ENCODE measurements around the gene VPS37D. TPM values are rescaled to one million over a fixed set of nuclear protein-coding genes. Genes with fewer than 3 reads are reported as not detected.

The VPS37D gene
- total and polyA plus RNA-seq, 8 donors: 0.89 to 10.1 (median 7.8) TPM

GRCh38 chr7:73680501-73680900, 12.9 kb downstream of the VPS37D start:
- Histone ChIP-seq H3K4me1 (peaks cover 21 to 36% of the 10 kb centered on the region in 2 donors), H3K27me3 (no peaks in the 10 kb centered on the region), H3K27ac (no peak overlapping the region), H3K9me3 (no peaks in the 10 kb centered on the region), H3K36me3 (peaks cover 0 to 12% of the 10 kb centered on the region in 2 donors), H3K4me3 (no peak overlapping the region)
- ATAC-seq (no peak), DNase-seq (no peak)
- no peak for TF ChIP-seq CTCF (IDR thresholded peaks at IDR 0.05)
- intact Hi-C loops (cut with DNase I): no loop called here

GRCh38 chr7:73681031-73681430, 13.4 kb downstream of the VPS37D start:
- Histone ChIP-seq H3K27me3 (no peaks in the 10 kb centered on the region), H3K4me3 (no peak overlapping the region), H3K36me3 (peaks cover 0 to 12% of the 10 kb centered on the region in 2 donors), H3K9me3 (no peaks in the 10 kb centered on the region), H3K4me1 (peaks cover 21 to 36% of the 10 kb centered on the region in 2 donors), H3K27ac (no peak overlapping the region)
- TF ChIP-seq CTCF (IDR thresholded peaks at IDR 0.05): no peak
- ATAC-seq (peak; percentile 18), DNase-seq (no peak)
- intact Hi-C loops (cut with DNase I): no loop called here

GRCh38 chr7:73682745-73683055, 15.1 kb downstream of the VPS37D start:
- peak; percentile 1 for ATAC-seq
- intact Hi-C loops (cut with DNase I): no loop called here

DNA sequence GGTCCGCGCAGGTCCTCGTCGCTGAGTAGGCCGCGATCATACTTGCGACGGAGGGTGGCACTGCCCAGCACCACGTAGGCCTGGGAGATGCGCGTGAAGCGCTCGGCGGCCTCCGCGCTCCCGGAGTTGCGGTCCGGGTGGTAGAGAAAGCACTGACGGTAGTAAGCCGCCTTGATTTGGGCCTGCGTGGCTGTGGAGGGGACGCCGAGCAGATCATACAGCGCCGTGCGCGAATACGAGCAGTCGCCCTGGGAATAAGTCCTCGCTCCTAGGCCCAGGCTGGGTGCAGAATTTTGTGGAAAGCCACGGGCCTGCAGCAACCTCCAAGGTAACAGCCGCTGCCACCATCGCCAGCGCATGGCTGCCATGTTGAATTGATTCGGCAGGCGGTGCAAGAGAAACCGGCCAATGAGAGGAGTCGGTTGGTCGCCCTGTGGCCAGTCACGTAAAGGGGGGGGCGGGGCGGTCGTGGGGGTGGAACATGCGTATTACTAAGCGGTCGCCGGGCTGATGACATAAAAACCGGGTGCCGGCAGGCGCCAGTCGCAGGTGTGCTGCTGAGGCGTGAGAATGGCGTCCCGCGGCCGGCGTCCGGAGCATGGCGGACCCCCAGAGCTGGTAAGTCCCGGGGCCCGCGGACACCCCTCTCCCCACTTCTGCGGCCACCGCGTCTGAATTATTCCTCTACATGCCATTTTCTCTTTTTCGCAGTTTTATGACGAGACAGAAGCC, 15.6 kb downstream of the VPS37D start, which contains the start of the genes BUD23 and DNAJC30:
TSS of gene BUD23 (plus strand) at position 542 of the 732 bp plus-strand sequence. CDS start at position 571, 29 bp downstream.
TSS of gene DNAJC30 (minus strand) at position 398 of the 732 bp plus-strand sequence. CDS start at position 368, 30 bp downstream.
- intact Hi-C loops (cut with DNase I): no loop called here
- peak; percentile 96 for ATAC-seq
- Histone ChIP-seq H3K27me3 (no peaks in the 10 kb centered on the region), H3K4me1 (peaks cover 21 to 36% of the 10 kb centered on the region in 2 donors), H3K27ac (peak within 1 kb of the TSS; percentile 79 to 84), H3K9me3 (no peaks in the 10 kb centered on the region), H3K36me3 (peaks cover 0 to 23% of the 10 kb centered on the region in 2 donors), H3K4me3 (peak within 1 kb of the TSS; percentile 86 to 99)
- peak; percentile 91 to 97 (median 96) for DNase-seq
- TF ChIP-seq CTCF (IDR thresholded peaks at IDR 0.05): no peak

More at GRCh38 chr7:73682745-73683055, 15.1 kb downstream of the VPS37D start:
- Histone ChIP-seq H3K4me1 (peaks cover 21 to 36% of the 10 kb centered on the region in 2 donors), H3K27ac (peak overlapping the region; percentile 79 to 84), H3K4me3 (peak overlapping the region; percentile 86 to 99), H3K9me3 (no peaks in the 10 kb centered on the region), H3K27me3 (no peaks in the 10 kb centered on the region), H3K36me3 (peaks cover 0 to 23% of the 10 kb centered on the region in 2 donors)
- TF ChIP-seq CTCF (IDR thresholded peaks at IDR 0.05): no peak
- DNase-seq: peak in 1 of 4 donors; percentile 84
